ENCODE results near the gene TBC1D17. TPM values are rescaled to one million over a fixed set of nuclear protein-coding genes. Genes with fewer than 3 reads are reported as not detected.

TBC1D17 gene
- 13.1 and 13.2 TPM in 2 replicates for polyA plus RNA-seq
- polyA minus RNA-seq, result 9.3 and 10.5 TPM in 2 replicates

DNA sequence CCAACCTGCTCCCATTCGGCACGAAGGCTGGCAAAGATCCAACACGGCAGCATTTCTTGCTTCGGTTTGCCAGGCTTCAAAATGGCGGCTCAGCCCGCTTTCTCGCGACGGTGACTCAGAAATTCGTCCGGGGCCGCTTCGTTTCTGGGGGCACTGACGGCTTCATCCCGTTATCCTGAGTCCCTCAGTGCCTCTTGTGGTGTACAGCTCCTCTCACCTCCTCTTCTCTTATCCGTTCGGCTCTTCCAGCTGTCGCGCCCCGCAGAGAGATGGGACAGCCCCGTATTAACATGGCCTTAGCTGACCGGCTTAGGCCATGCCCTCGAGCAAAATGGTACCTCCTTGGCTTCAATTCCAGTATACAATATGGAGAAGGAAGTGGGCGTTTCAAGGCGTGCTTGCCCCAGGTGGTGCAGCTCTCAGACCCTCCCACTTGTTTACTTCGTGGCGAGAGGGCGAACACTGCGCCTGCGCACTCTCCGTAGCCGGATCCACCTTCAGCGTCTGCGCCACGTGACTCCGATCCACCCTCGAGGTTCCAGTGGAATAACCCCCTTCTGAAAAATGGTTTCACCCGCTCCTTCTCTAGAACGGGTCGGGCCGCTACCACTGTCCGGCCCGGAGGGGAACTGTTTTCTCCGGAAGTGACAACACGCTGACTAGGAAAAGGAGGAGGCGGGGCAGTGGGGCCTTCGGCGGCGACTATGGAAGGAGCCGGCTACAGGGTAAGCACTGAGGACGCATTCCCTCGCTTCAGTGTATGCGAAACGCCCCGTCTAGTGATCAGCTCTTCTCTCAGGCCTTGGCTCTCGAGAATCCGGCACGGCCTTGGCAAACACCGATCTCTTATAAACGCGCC, at the start of gene TBC1D17, which contains the start of gene AKT1S1:
Gene TBC1D17 (plus strand): TSS at position 683 of the 859 bp plus-strand sequence. CDS start 22 bp downstream, at position 705.
Gene AKT1S1 (minus strand): TSS at position 336 of the 859 bp plus-strand sequence. CDS start 4,060 bp downstream, outside the sequence.
- Histone ChIP-seq H3K27me3 (ENCODE audit: insufficient read depth, low read depth, low read length) (no peaks in the 10 kb centered on the region), H2AFZ (ENCODE audit: low read depth, low read length) (peak within 1 kb of the TSS; percentile 51), H3K9ac (ENCODE audit: low read length) (peak within 1 kb of the TSS; percentile 97), H3K4me3 (ENCODE audit: low read length) (peak within 1 kb of the TSS; percentile 75), H3K9me2 (ENCODE audit: insufficient read depth, low read length) (no peaks in the 10 kb centered on the region), H3K79me2 (replicated peaks; ENCODE audit: insufficient read depth, low read length) (peaks cover 14% of the 10 kb centered on the region), H3K27ac (ENCODE audit: low read length) (peak within 1 kb of the TSS; percentile 96), H4K20me1 (ENCODE audit: insufficient read depth) (no peaks in the 10 kb centered on the region), H3K9me3 (ENCODE audit: low read length) (no peaks in the 10 kb centered on the region), H3K4me2 (ENCODE audit: low read length) (peak within 1 kb of the TSS; percentile 81), H3F3A (ENCODE audit: insufficient read depth, low read length, poor library complexity, severe bottlenecking) (no peaks in the 10 kb centered on the region), H3K36me3 (ENCODE audit: insufficient read depth, low read length) (no peaks in the 10 kb centered on the region)
- TF ChIP-seq TAF1 (IDR thresholded peaks at IDR 0.05; ENCODE audit: low read depth) (peak; percentile 15), POLR2AphosphoS5 (IDR thresholded peaks at IDR 0.05) (peak; percentile 94), EP300 (conservative IDR thresholded peaks at IDR 0.05; ENCODE audit: poor library complexity, severe bottlenecking) (peak; percentile 49), EZH2 (IDR thresholded peaks at IDR 0.05; ENCODE audit: borderline replicate concordance, insufficient read depth, low read length, poor library complexity, severe bottlenecking) (no peak), MXI1 (conservative IDR thresholded peaks at IDR 0.05; ENCODE audit: poor library complexity, severe bottlenecking) (peak; percentile 74), RAD21 (conservative IDR thresholded peaks at IDR 0.05) (peak; percentile 9), SMC3 (conservative IDR thresholded peaks at IDR 0.05; ENCODE audit: poor library complexity) (no peak)
- TF ChIP-seq, protein P1, sequence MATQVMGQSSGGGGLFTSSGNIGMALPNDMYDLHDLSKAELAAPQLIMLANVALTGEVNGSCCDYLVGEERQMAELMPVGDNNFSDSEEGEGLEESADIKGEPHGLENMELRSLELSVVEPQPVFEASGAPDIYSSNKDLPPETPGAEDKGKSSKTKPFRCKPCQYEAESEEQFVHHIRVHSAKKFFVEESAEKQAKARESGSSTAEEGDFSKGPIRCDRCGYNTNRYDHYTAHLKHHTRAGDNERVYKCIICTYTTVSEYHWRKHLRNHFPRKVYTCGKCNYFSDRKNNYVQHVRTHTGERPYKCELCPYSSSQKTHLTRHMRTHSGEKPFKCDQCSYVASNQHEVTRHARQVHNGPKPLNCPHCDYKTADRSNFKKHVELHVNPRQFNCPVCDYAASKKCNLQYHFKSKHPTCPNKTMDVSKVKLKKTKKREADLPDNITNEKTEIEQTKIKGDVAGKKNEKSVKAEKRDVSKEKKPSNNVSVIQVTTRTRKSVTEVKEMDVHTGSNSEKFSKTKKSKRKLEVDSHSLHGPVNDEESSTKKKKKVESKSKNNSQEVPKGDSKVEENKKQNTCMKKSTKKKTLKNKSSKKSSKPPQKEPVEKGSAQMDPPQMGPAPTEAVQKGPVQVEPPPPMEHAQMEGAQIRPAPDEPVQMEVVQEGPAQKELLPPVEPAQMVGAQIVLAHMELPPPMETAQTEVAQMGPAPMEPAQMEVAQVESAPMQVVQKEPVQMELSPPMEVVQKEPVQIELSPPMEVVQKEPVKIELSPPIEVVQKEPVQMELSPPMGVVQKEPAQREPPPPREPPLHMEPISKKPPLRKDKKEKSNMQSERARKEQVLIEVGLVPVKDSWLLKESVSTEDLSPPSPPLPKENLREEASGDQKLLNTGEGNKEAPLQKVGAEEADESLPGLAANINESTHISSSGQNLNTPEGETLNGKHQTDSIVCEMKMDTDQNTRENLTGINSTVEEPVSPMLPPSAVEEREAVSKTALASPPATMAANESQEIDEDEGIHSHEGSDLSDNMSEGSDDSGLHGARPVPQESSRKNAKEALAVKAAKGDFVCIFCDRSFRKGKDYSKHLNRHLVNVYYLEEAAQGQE (IDR thresholded peaks at IDR 0.05; ENCODE audit: borderline replicate concordance), result peak; percentile 76
- TF ChIP-seq, protein P2, sequence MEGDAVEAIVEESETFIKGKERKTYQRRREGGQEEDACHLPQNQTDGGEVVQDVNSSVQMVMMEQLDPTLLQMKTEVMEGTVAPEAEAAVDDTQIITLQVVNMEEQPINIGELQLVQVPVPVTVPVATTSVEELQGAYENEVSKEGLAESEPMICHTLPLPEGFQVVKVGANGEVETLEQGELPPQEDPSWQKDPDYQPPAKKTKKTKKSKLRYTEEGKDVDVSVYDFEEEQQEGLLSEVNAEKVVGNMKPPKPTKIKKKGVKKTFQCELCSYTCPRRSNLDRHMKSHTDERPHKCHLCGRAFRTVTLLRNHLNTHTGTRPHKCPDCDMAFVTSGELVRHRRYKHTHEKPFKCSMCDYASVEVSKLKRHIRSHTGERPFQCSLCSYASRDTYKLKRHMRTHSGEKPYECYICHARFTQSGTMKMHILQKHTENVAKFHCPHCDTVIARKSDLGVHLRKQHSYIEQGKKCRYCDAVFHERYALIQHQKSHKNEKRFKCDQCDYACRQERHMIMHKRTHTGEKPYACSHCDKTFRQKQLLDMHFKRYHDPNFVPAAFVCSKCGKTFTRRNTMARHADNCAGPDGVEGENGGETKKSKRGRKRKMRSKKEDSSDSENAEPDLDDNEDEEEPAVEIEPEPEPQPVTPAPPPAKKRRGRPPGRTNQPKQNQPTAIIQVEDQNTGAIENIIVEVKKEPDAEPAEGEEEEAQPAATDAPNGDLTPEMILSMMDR (IDR thresholded peaks at IDR 0.05; ENCODE audit: poor library complexity, severe bottlenecking), result no peak

DNA sequence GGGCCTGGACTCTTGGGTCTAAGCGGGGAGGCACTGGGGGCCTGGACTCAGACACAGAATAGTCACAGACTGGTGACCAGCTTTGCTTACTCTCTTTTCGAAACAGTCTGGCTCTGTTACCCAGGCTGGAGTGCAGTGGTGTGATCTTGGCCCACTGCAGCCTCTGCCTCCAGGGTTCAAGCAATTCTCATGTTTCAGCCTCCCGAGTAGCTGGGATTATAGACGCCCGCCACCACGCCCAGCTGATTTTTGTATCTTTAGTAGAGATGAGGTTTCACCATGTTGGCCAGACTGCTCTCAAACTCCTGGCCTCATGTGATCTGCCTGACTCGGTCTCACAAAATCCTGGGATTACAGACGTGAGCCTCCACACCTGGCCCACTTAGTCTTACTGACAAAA, 48.3 kb upstream of the TBC1D17 start:
- Histone ChIP-seq H3K9me2 (ENCODE audit: insufficient read depth, low read length) (no peaks in the 10 kb centered on the region), H3K9me3 (ENCODE audit: low read length) (no peaks in the 10 kb centered on the region), H3K4me2 (ENCODE audit: low read length) (no peak overlapping the region), H3K36me3 (ENCODE audit: insufficient read depth, low read length) (no peaks in the 10 kb centered on the region), H3K27me3 (ENCODE audit: insufficient read depth, low read depth, low read length) (no peaks in the 10 kb centered on the region), H3K4me3 (ENCODE audit: low read length) (no peak overlapping the region), H3K27ac (ENCODE audit: low read length) (no peak overlapping the region), H3F3A (ENCODE audit: insufficient read depth, low read length, poor library complexity, severe bottlenecking) (no peaks in the 10 kb centered on the region), H4K20me1 (ENCODE audit: insufficient read depth) (no peaks in the 10 kb centered on the region), H3K79me2 (replicated peaks; ENCODE audit: insufficient read depth, low read length) (peaks cover under 1% of the 10 kb centered on the region), H3K9ac (ENCODE audit: low read length) (no peak overlapping the region), H2AFZ (ENCODE audit: low read depth, low read length) (no peak overlapping the region)
- no peak for TF ChIP-seq EP300 (conservative IDR thresholded peaks at IDR 0.05; ENCODE audit: poor library complexity, severe bottlenecking)
- TF ChIP-seq EZH2 (IDR thresholded peaks at IDR 0.05; ENCODE audit: borderline replicate concordance, insufficient read depth, low read length, poor library complexity, severe bottlenecking), result no peak
- TF ChIP-seq RAD21 (conservative IDR thresholded peaks at IDR 0.05), result no peak
- no peak for TF ChIP-seq POLR2AphosphoS5 (IDR thresholded peaks at IDR 0.05)
- no peak for TF ChIP-seq TAF1 (IDR thresholded peaks at IDR 0.05; ENCODE audit: low read depth)
- TF ChIP-seq, protein P2 (IDR thresholded peaks at IDR 0.05; ENCODE audit: poor library complexity, severe bottlenecking), result no peak

Data from neural cell (in vitro differentiated cells).